HCEC 1CT (cell line): Measurements from ENCODE around the gene SLC41A2.
A peak's percentile ranks its signal among the peaks of the same experiment; 100 is the strongest.

ENCODE experiments used
- DNase-seq: peaks from one replicate; pipeline ENCODE4 v3.0.0-alpha.2; 2017

SLC41A2 gene

DNA sequence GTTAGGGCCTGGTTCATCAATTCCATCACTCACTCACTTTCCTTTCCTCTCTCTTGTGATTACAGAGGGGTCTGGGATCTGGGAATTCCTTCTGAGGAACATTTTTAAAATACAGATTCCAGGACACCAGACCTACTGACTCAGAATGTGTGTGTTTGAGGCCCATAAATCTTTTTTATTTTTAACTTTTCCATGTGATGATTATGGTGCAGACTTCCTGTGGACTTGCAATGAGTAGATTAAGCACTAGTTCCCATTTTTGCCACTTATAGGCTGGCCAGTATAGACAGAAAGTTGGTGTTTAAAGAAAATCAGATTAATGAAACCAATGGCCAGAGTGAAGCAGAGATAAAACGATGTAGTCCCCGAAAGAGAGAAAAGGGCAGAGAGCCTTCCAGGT, 28.1 kb downstream of the SLC41A2 start:
- DNase-seq = peak; percentile 31

- no peak for DNase-seq
These were observed 28.7 kb downstream of the SLC41A2 start for GRCh38 chr12:104929368-104929767.

DNA sequence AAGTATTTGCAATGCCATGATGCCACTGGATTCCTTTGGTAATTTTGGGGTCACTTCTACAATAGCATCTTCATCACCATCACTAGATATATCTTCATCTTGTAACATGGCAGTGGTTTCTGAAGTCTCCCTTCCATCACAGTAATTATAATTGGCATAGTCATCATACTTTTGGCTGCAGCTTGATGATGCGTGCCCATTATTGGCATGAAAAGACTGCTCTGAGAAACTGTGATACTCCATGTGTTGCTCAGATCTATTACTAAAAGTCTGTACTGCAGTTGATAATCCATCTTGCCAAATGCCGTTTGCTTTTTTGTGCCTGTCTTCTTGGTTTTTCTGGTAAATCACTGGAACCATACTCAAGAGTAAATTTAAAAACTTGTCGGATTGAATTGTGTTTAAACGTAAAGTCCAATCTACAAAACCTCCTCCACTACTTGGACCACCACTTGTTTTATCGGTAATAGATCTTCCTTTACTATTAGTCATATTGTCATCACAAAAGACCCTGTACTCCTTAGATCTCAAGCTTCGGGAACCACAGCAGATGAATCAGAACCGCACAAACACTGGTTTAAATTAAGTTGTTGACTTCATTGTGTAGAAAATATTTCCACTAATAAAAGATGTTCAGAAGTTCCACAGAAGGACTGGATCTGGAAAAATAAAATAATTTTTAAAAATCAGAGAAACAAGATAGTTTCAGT, 29.9 kb downstream of the SLC41A2 start:
- DNase-seq = no peak

DNA sequence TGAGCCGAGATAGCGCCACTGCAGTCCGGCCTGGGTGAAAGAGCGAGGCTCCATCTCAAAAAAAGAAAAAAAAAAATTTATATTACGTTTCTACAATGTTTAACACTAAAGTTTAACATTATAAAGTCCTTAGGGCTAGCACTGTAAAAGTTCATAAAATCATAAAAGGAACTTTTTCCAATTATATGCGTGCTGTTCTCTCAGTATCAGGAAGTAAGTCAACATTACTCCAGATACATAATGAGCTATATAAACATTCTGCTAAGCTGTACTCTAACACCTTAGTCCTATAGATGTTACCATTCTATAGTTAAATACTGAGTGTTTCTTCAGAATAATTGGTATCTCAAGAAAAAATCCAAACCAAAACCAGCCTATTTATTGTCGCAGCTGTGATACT, 32.6 kb downstream of the SLC41A2 start:
- DNase-seq = no peak

- DNase-seq = no peak
These were observed 36.8 kb downstream of the SLC41A2 start for GRCh38 chr12:104921340-104921739.

- DNase-seq = no peak
These were observed 46.1 kb downstream of the SLC41A2 start for GRCh38 chr12:104911942-104912341.

GRCh38 chr12:104910196-104910840, 47.8 kb downstream of the SLC41A2 start:
- DNase-seq = peak; percentile 5

- DNase-seq = no peak
These were observed 48.3 kb downstream of the SLC41A2 start for GRCh38 chr12:104909761-104910160.
